OCI-LY7 (cell line): Measurements from ENCODE around the gene ENDOD1.

ENCODE experiments used
- CTCF ChIP-seq: fragments of 200-600 bp; sonication (generic); conservative IDR thresholded peaks from 2 replicates; pipeline ENCODE4 v1.5.1; 2014; ENCODE audit warnings: mild to moderate bottlenecking, antibody characterized with exemption, low read length, moderate library complexity, mixed read lengths
- EZH2phosphoT487 ChIP-seq: fragments of 200-600 bp; sonication (generic); IDR thresholded peaks from 2 replicates; pipeline ENCODE4 v1.6.1; 2018; ENCODE audit warnings: low read depth, borderline replicate concordance, mild to moderate bottlenecking, mixed run types, antibody characterized with exemption, low read length, moderate library complexity, mixed read lengths

- TF ChIP-seq CTCF = no peak
- TF ChIP-seq EZH2phosphoT487 = no peak
Observed at GRCh38 chr11:95098826-95099225, 9.2 kb downstream of the ENDOD1 start.
